Right lobe of liver (tissue), 4 donors: ENCODE data around the gene KCND1.
"Not testable (repeated sequence)": the region's sequence is repeated elsewhere in the genome, so short reads cannot be mapped to it uniquely, and the experiment has no call there.

ENCODE experiments used
- CTCF ChIP-seq, 4 donors: fragments of 200-600 bp in 3 of 4; fragments of 450-650 bp in 1 of 4; IDR thresholded peaks; one replicate each; pipeline versions ENCODE4 v1.5.1 to v1.8.0; 2016 to 2022; ENCODE audit warnings: antibody characterized with exemption in 4 of 4, mild to moderate bottlenecking in 2 of 4
- POLR2A ChIP-seq: fragments of 450-650 bp; IDR thresholded peaks from one replicate; pipeline ENCODE4 v1.6.1; 2017; ENCODE audit warnings: antibody characterized with exemption, mild to moderate bottlenecking
- donor health status: DM: no; HTN: no; CAD: no.
- donor health status: DM: no; HTN: no; CAD: no.
- donor health status: DM: no; HTN: yes; CAD: no.

- not testable (repeated sequence) for TF ChIP-seq CTCF (IDR thresholded peaks at IDR 0.05); POLR2A
Observed at GRCh38 chrX:48980341-48980740, 8.7 kb upstream of the KCND1 start.
